IMR-90 (cell line): Measurements from ENCODE around the gene STIL. TPM values are rescaled to one million over a fixed set of nuclear protein-coding genes. Genes with fewer than 3 reads are reported as not detected.

ENCODE experiments used
- ATAC-seq: fragments of 200-7000 bp; cut with Tn5 transposase; 2 replicates; pipeline ENCODE4 v1.9.1; 2020; ENCODE audit warnings: low read depth, mild to moderate bottlenecking, moderate library complexity
- BruUV-seq: library from RNA; stranded (reverse); fragments of 400-500 nt; replicated peaks from 2 replicates; lab custom pipeline; 2021; lab: Mats Ljungman, UMichigan
- CTCF ChIA-PET: fragments of 300-600 bp; formaldehyde crosslinking; extraction: SDS; loops from one replicate; lab custom pipeline; 2021; ENCODE audit warnings: antibody characterized with exemption; lab: Yijun Ruan, JAX
- POLR2A ChIA-PET: fragments of 300-600 bp; sonication (Branson Sonifier 250); formaldehyde crosslinking; loops from one replicate; lab custom pipeline; 2022; ENCODE audit warnings: antibody characterized with exemption; ENCODE audit not compliant: unreplicated experiment; lab: Charles Lee
- DNase-seq: peaks from one replicate; pipeline ENCODE4 v3.0.0; 2013
- H2AFZ ChIP-seq: replicated peaks from 2 replicates; pipeline ENCODE3; 2013; ENCODE audit warnings: low read length, mild to moderate bottlenecking; ENCODE audit not compliant: poor library complexity
- H2AK5ac ChIP-seq: 2 replicates; pipeline ENCODE4 v1.6.1; 2013; ENCODE audit warnings: low read depth, low read length, inconsistent platforms
- H2AK9ac ChIP-seq: replicated peaks from 2 replicates; pipeline ENCODE3; 2013; ENCODE audit warnings: mild to moderate bottlenecking, low read depth, low read length, moderate library complexity; ENCODE audit not compliant: poor library complexity
- H2BK120ac ChIP-seq: 2 replicates; pipeline ENCODE4 v1.6.1; 2013; ENCODE audit warnings: low read depth, low read length, inconsistent platforms
- H2BK15ac ChIP-seq: 3 replicates; pipeline ENCODE4 v1.6.1; 2013; ENCODE audit warnings: low read depth, low read length, inconsistent platforms
- H2BK20ac ChIP-seq: 2 replicates; pipeline ENCODE4 v1.6.1; 2013; ENCODE audit warnings: low read depth, mild to moderate bottlenecking, inconsistent platforms, low read length, moderate library complexity
- H2BK5ac ChIP-seq: 2 replicates; pipeline ENCODE4 v1.6.1; 2013; ENCODE audit warnings: mild to moderate bottlenecking, low read depth, low read length, inconsistent platforms; ENCODE audit not compliant: poor library complexity, severe bottlenecking
- H3K14ac ChIP-seq: replicated peaks from 2 replicates; pipeline ENCODE4 v1.6.1; 2013; ENCODE audit warnings: low read depth, low read length, inconsistent platforms
- H3K18ac ChIP-seq: 2 replicates; pipeline ENCODE4 v1.6.1; 2013; ENCODE audit warnings: low read depth, low read length, control low read depth
- H3K23ac ChIP-seq: 2 replicates; pipeline ENCODE4 v1.6.1; 2013; ENCODE audit warnings: low read depth, low read length, inconsistent platforms
- H3K27ac ChIP-seq: 2 replicates; pipeline ENCODE4 v1.5.1; 2013; ENCODE audit warnings: mild to moderate bottlenecking, control low read depth, low read length; ENCODE audit not compliant: insufficient read depth
- H3K27me3 ChIP-seq: 2 replicates; pipeline ENCODE4 v1.6.1; 2013; ENCODE audit warnings: low read length; ENCODE audit not compliant: control insufficient read depth, insufficient read depth
- H3K36me3 ChIP-seq: 2 replicates; pipeline ENCODE4 v1.6.1; 2013; ENCODE audit warnings: low read length, mixed read lengths; ENCODE audit not compliant: control insufficient read depth, insufficient read depth
- H3K4ac ChIP-seq: 2 replicates; pipeline ENCODE4 v1.6.1; 2013; ENCODE audit warnings: low read depth, low read length, inconsistent platforms
- H3K4me1 ChIP-seq: 2 replicates; pipeline ENCODE4 v1.6.1; 2013; ENCODE audit warnings: low read length, mixed read lengths; ENCODE audit not compliant: control insufficient read depth, insufficient read depth
- H3K4me2 ChIP-seq: 2 replicates; pipeline ENCODE4 v1.6.1; 2013; ENCODE audit warnings: low read depth, mild to moderate bottlenecking, control low read depth, low read length, moderate library complexity
- H3K4me3 ChIP-seq: 2 replicates; pipeline ENCODE4 v1.5.1; 2013; ENCODE audit warnings: low read depth, mild to moderate bottlenecking, control low read depth, low read length, moderate library complexity; ENCODE audit not compliant: insufficient read depth
- H3K56ac ChIP-seq: 2 replicates; pipeline ENCODE4 v1.6.1; 2013; ENCODE audit warnings: low read length, inconsistent platforms; ENCODE audit not compliant: insufficient read depth; ENCODE audit errors: extremely low read depth
- H3K79me1 ChIP-seq, 2 experiments: 2 replicates each; pipeline ENCODE4 v1.6.1; 2013; ENCODE audit warnings: low read length in 2 of 2, inconsistent platforms in 1 of 2, low read depth in 1 of 2
- H3K9ac ChIP-seq: 2 replicates; pipeline ENCODE4 v1.6.1; 2013; ENCODE audit warnings: low read depth, low read length, control low read depth
- H3K9me1 ChIP-seq: 2 replicates; pipeline ENCODE4 v1.6.1; 2013; ENCODE audit warnings: low read length, inconsistent platforms; ENCODE audit not compliant: insufficient read depth
- H3K9me3 ChIP-seq: 2 replicates; pipeline ENCODE4 v1.6.1; 2013; ENCODE audit warnings: low read length; ENCODE audit not compliant: control insufficient read depth, insufficient read depth
- H4K20me1 ChIP-seq: 2 replicates; pipeline ENCODE4 v1.6.1; 2013; ENCODE audit warnings: low read length, inconsistent platforms; ENCODE audit not compliant: insufficient read depth
- H4K5ac ChIP-seq: 2 replicates; pipeline ENCODE4 v1.6.1; 2013; ENCODE audit warnings: mild to moderate bottlenecking, low read depth, low read length, control low read depth
- H4K8ac ChIP-seq, 2 experiments: 2 replicates each; pipeline ENCODE4 v1.6.1; 2013; ENCODE audit warnings: low read depth in 2 of 2, low read length in 2 of 2, control low read depth in 1 of 2, inconsistent platforms in 1 of 2
- H4K91ac ChIP-seq: 2 replicates; pipeline ENCODE4 v1.6.1; 2013; ENCODE audit warnings: low read depth, low read length, inconsistent platforms; ENCODE audit not compliant: insufficient read depth
- CEBPB ChIP-seq: IDR thresholded peaks from 2 replicates; pipeline ENCODE4 v1.6.1; 2012; ENCODE audit warnings: low read depth, low read length, improper control_type of control experiment
- CHD1 ChIP-seq: IDR thresholded peaks from 2 replicates; pipeline ENCODE4 v1.6.1; 2012; ENCODE audit warnings: low read depth, low read length, improper control_type of control experiment
- RAD21 ChIP-seq: IDR thresholded peaks from 2 replicates; pipeline ENCODE4 v1.6.1; 2012; ENCODE audit warnings: low read length, improper control_type of control experiment
- RCOR1 ChIP-seq: IDR thresholded peaks from 2 replicates; pipeline ENCODE4 v1.6.1; 2012; ENCODE audit warnings: mild to moderate bottlenecking, low read length, improper control_type of control experiment; ENCODE audit not compliant: insufficient replicate concordance
- SMC3 ChIP-seq: fragments of 150-350 bp; IDR thresholded peaks from 2 replicates; pipeline ENCODE4 v1.6.1; 2016; ENCODE audit warnings: low read depth, mild to moderate bottlenecking, antibody characterized with exemption, low read length, moderate library complexity
- WGBS, 2 experiments: methylation state at CpG; one replicate each; pipeline versions ENCODE4 v1.1.5 to v1.1.7; 2013; ENCODE audit warnings: missing lambda C conversion rate in 2 of 2; ENCODE audit not compliant: insufficient read length in 1 of 2; ENCODE audit errors: extremely low coverage in 2 of 2; 5-methylcytosine and 5-hydroxymethylcytosine counted together
- dilution Hi-C: fragments of 300-500 bp; cut with HindIII; formaldehyde crosslinking; loops from one replicate; pipeline ENCODE4 v1.14.3; 2018; ENCODE audit warnings: low sequenced_read_pairs; ENCODE audit not compliant: unreplicated experiment
- in situ Hi-C: fragments of 300-500 bp; cut with MboI; formaldehyde crosslinking; loops from 3 replicates; pipeline ENCODE4 v1.14.3; 2019; ENCODE audit warnings: low sequenced_read_pairs, inconsistent platforms, mixed read lengths
- intact Hi-C: fragments of 100-400 bp; cut with micrococcal nuclease; formaldehyde crosslinking; loops from 2 replicates; pipeline ENCODE4 v1.10.0; 2022
- polyA plus RNA-seq, 3 experiments: library from polyadenylated mRNA; depleted of rRNA; stranded (reverse); fragments of >200 nt; gene quantifications; 2 replicates each; pipeline ENCODE4 v1.2.3, GENCODE V29; 2012; ENCODE audit warnings: low replicate concordance in 1 of 3
- total RNA-seq: library from RNA; depleted of rRNA; stranded (reverse); fragments of >200 nt; gene quantifications from 2 replicates; pipeline ENCODE4 v1.2.3, GENCODE V29; 2012
- TF ChIP-seq, protein P1 (sequence below): conservative IDR thresholded peaks from 2 replicates; pipeline ENCODE4 v1.5.1; 2012; ENCODE audit warnings: mild to moderate bottlenecking, low read depth, low read length, improper control_type of control experiment

The STIL gene
- total and polyA plus RNA-seq, 2 of the 4 experiments (the other 2 are of a cell fraction), result 6.8 to 17.2 TPM

DNA sequence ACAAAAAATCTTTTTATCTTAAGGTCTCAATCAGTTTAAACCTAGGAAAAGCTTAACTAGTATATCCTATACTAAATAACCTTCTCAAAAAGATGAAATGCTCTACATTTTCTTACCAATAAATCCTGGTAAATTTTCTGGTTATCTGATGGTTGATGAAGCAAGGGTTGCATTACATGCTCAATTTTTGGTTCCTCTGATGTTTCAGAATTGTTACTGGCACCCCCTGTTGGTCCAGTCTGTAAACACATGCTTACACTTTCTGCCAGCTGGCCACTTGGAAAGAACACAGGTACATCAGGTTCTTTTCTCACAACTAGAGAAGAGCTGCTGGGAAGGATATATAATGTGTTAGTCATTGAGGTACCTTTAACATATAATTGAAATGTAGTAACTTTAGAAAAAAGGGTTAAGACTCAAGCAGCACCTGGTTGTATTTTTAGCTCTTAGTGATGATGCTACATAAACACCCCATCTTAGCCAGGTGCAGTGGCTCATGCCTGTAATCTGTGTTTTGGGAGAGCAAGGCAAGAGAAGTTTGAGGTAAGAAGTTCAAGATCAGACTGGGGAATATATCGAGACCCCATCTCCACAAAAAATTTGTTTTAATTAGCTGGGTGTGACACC, 51.0 kb downstream of the STIL start:
- WGBS, 2 experiments, result no CpG with 5 or more reads among the region's 1 CpG
- H2BK20ac ChIP-seq, result no peak overlapping the region
- in situ Hi-C loops (no loop called here), dilution Hi-C loops (no loop called here), intact Hi-C loops (loop anchor here (1.0 to 5.0 kb wide), 2 partner anchors 70 to 114 kb away; no protein-coding TSS in a partner anchor)
- peaks cover 0 to 3% of the 10 kb centered on the region in 2 experiments; a peak in 1 of 4 replicates for H3K79me1 ChIP-seq
- H3K9me1 ChIP-seq, result no peaks in the 10 kb centered on the region
- H2AK9ac ChIP-seq, result no peak overlapping the region
- no peak overlapping the region for H4K91ac ChIP-seq
- H3K14ac ChIP-seq, result no peak overlapping the region
- no TSS peak for BruUV-seq
- no peak overlapping the region for H2BK15ac ChIP-seq
- ChIA-PET CTCF (interaction anchor here (0.7 to 2.6 kb wide), 16 partner anchors 10 to 126 kb away, joined by 3 to 27 read pairs (median 4); no protein-coding TSS in a partner anchor), POLR2A (interaction anchor here (1.4 kb wide), 1 partner anchor 13 kb away, joined by 3 read pairs; no protein-coding TSS in a partner anchor)
- H3K27me3 ChIP-seq, result no peaks in the 10 kb centered on the region
- peak; percentile 38 for DNase-seq
- no peak overlapping the region for H3K27ac ChIP-seq
- H3K9ac ChIP-seq, result no peak overlapping the region
- no peak overlapping the region for H3K23ac ChIP-seq
- H4K8ac ChIP-seq, result no peak overlapping the region
- H4K5ac ChIP-seq, result no peak overlapping the region
- no peak overlapping the region for H3K4me3 ChIP-seq
- no peaks in the 10 kb centered on the region for H3K4me1 ChIP-seq
- H3K36me3 ChIP-seq, result peaks cover 2% of the 10 kb centered on the region; the same call in 1 of the 2 replicates
- no peak overlapping the region for H3K4me2 ChIP-seq
- peak; percentile 73 for ATAC-seq
- H3K4ac ChIP-seq, result no peak overlapping the region
- no peaks in the 10 kb centered on the region for H4K20me1 ChIP-seq
- no peak overlapping the region for H3K18ac ChIP-seq
- H3K56ac ChIP-seq, result no peak overlapping the region
- TF ChIP-seq CHD1, result no peak
- peak; percentile 54; the same call in 1 of the 2 replicates for TF ChIP-seq CEBPB
- TF ChIP-seq, protein P1, sequence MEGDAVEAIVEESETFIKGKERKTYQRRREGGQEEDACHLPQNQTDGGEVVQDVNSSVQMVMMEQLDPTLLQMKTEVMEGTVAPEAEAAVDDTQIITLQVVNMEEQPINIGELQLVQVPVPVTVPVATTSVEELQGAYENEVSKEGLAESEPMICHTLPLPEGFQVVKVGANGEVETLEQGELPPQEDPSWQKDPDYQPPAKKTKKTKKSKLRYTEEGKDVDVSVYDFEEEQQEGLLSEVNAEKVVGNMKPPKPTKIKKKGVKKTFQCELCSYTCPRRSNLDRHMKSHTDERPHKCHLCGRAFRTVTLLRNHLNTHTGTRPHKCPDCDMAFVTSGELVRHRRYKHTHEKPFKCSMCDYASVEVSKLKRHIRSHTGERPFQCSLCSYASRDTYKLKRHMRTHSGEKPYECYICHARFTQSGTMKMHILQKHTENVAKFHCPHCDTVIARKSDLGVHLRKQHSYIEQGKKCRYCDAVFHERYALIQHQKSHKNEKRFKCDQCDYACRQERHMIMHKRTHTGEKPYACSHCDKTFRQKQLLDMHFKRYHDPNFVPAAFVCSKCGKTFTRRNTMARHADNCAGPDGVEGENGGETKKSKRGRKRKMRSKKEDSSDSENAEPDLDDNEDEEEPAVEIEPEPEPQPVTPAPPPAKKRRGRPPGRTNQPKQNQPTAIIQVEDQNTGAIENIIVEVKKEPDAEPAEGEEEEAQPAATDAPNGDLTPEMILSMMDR, result peak; percentile 56
- peak; percentile 46 for TF ChIP-seq SMC3
- no peak for TF ChIP-seq RCOR1
- TF ChIP-seq RAD21, result peak; percentile 51
- no peak overlapping the region for H2BK5ac ChIP-seq
- H2BK120ac ChIP-seq, result no peak overlapping the region
- H2AK5ac ChIP-seq, result no peak overlapping the region
- no peaks in the 10 kb centered on the region for H3K9me3 ChIP-seq
- no peak overlapping the region for H2AFZ ChIP-seq
